ENCODE data around the gene AP3S2. TPM values are rescaled to one million over a fixed set of nuclear protein-coding genes. Genes with fewer than 3 reads are reported as not detected.
"Not testable (repeated sequence)": the region's sequence is repeated elsewhere in the genome, so short reads cannot be mapped to it uniquely, and the experiment has no call there.

AP3S2 gene
- total and polyA plus RNA-seq, 2 donors, result 12.2 to 30.3 TPM

- Histone ChIP-seq H3K4me3 (ENCODE audit: low read length in 2 of 2) (no peak overlapping the region), H3K4me1 (ENCODE audit: control insufficient read depth in 2 of 2, insufficient read depth in 2 of 2, low read length in 2 of 2) (no peaks in the 10 kb centered on the region), H3K27me3 (ENCODE audit: control insufficient read depth in 2 of 2, insufficient read depth in 1 of 2, low read length in 1 of 2) (no peaks in the 10 kb centered on the region), H3K36me3 (ENCODE audit: control insufficient read depth in 2 of 2, insufficient read depth in 2 of 2, low read length in 1 of 2) (peaks cover 11 to 23% of the 10 kb centered on the region in 2 donors), H3K9me3 (ENCODE audit: control insufficient read depth in 2 of 2, insufficient read depth in 1 of 2, low read length in 1 of 2) (no peaks in the 10 kb centered on the region), H3K27ac (ENCODE audit: low read depth in 1 of 2, low read length in 1 of 2) (no peak overlapping the region)
- WGBS, result 91% methylated on average over 2 of the region's 2 CpGs
- DNase-seq (ENCODE audit: low read depth in 6 of 9, low spot score in 9 of 9), result no peak
Observed at GRCh38 chr15:89860891-89861290, 32.9 kb downstream of the AP3S2 start.

GRCh38 chr15:89860431-89860830 lies 33.4 kb downstream of the AP3S2 start:
- no peak overlapping the region for H3K27ac ChIP-seq (ENCODE audit: low read depth in 1 of 2, low read length in 1 of 2)
- WGBS, result 87% methylated on average over 3 of the region's 3 CpGs

GRCh38 chr15:89858661-89859458 lies 34.9 kb downstream of the AP3S2 start:
- WGBS, result 99% methylated on average over 9 of the region's 9 CpGs

More at GRCh38 chr15:89860431-89860830, 33.4 kb downstream of the AP3S2 start:
- Histone ChIP-seq H3K4me3 (ENCODE audit: low read length in 2 of 2) (no peak overlapping the region), H3K36me3 (ENCODE audit: control insufficient read depth in 2 of 2, insufficient read depth in 2 of 2, low read length in 1 of 2) (peaks cover 9 to 22% of the 10 kb centered on the region in 2 donors), H3K9me3 (ENCODE audit: control insufficient read depth in 2 of 2, insufficient read depth in 1 of 2, low read length in 1 of 2) (no peaks in the 10 kb centered on the region), H3K4me1 (ENCODE audit: control insufficient read depth in 2 of 2, insufficient read depth in 2 of 2, low read length in 2 of 2) (no peaks in the 10 kb centered on the region), H3K27me3 (ENCODE audit: control insufficient read depth in 2 of 2, insufficient read depth in 1 of 2, low read length in 1 of 2) (no peaks in the 10 kb centered on the region)
- no peak for DNase-seq (ENCODE audit: low read depth in 6 of 9, low spot score in 9 of 9)

GRCh38 chr15:89857673-89858072 lies 36.1 kb downstream of the AP3S2 start:
- no peaks in the 10 kb centered on the region for H3K4me1 ChIP-seq (ENCODE audit: control insufficient read depth in 2 of 2, insufficient read depth in 2 of 2, low read length in 2 of 2)
- H3K27ac ChIP-seq (ENCODE audit: low read depth in 1 of 2, low read length in 1 of 2), result no peak overlapping the region
- no peak overlapping the region for H3K4me3 ChIP-seq (ENCODE audit: low read length in 2 of 2)
- no peaks in the 10 kb centered on the region for H3K27me3 ChIP-seq (ENCODE audit: control insufficient read depth in 2 of 2, insufficient read depth in 1 of 2, low read length in 1 of 2)
- 96% methylated on average over 3 of the region's 3 CpGs for WGBS
- no peaks in the 10 kb centered on the region for H3K9me3 ChIP-seq (ENCODE audit: control insufficient read depth in 2 of 2, insufficient read depth in 1 of 2, low read length in 1 of 2)
- peaks cover 6 to 19% of the 10 kb centered on the region in 2 donors for H3K36me3 ChIP-seq (ENCODE audit: control insufficient read depth in 2 of 2, insufficient read depth in 2 of 2, low read length in 1 of 2)
- no peak for DNase-seq (ENCODE audit: low read depth in 6 of 9, low spot score in 9 of 9)

More at GRCh38 chr15:89858661-89859458, 34.9 kb downstream of the AP3S2 start:
- no peak for DNase-seq (ENCODE audit: low read depth in 6 of 9, low spot score in 9 of 9)
- Histone ChIP-seq H3K27ac (ENCODE audit: low read depth in 1 of 2, low read length in 1 of 2) (no peak overlapping the region), H3K4me3 (ENCODE audit: low read length in 2 of 2) (no peak overlapping the region), H3K36me3 (ENCODE audit: control insufficient read depth in 2 of 2, insufficient read depth in 2 of 2, low read length in 1 of 2) (peaks cover 6 to 19% of the 10 kb centered on the region in 2 donors), H3K4me1 (ENCODE audit: control insufficient read depth in 2 of 2, insufficient read depth in 2 of 2, low read length in 2 of 2) (no peaks in the 10 kb centered on the region), H3K27me3 (ENCODE audit: control insufficient read depth in 2 of 2, insufficient read depth in 1 of 2, low read length in 1 of 2) (no peaks in the 10 kb centered on the region), H3K9me3 (ENCODE audit: control insufficient read depth in 2 of 2, insufficient read depth in 1 of 2, low read length in 1 of 2) (no peaks in the 10 kb centered on the region)

- H3K4me1 ChIP-seq (ENCODE audit: control insufficient read depth in 2 of 2, insufficient read depth in 2 of 2, low read length in 2 of 2), result no peaks in the 10 kb centered on the region
- WGBS, result 98% methylated on average over 3 of the region's 3 CpGs
- peaks cover 6 to 15% of the 10 kb centered on the region in 2 donors for H3K36me3 ChIP-seq (ENCODE audit: control insufficient read depth in 2 of 2, insufficient read depth in 2 of 2, low read length in 1 of 2)
- no peak overlapping the region for H3K4me3 ChIP-seq (ENCODE audit: low read length in 2 of 2)
- no peak overlapping the region for H3K27ac ChIP-seq (ENCODE audit: low read depth in 1 of 2, low read length in 1 of 2)
- H3K9me3 ChIP-seq (ENCODE audit: control insufficient read depth in 2 of 2, insufficient read depth in 1 of 2, low read length in 1 of 2), result no peaks in the 10 kb centered on the region
- DNase-seq (ENCODE audit: low read depth in 6 of 9, low spot score in 9 of 9), result no peak
- no peaks in the 10 kb centered on the region for H3K27me3 ChIP-seq (ENCODE audit: control insufficient read depth in 2 of 2, insufficient read depth in 1 of 2, low read length in 1 of 2)
Observed at GRCh38 chr15:89855948-89856347, 37.8 kb downstream of the AP3S2 start.

GRCh38 chr15:89854863-89855262 lies 38.9 kb downstream of the AP3S2 start:
- DNase-seq (ENCODE audit: low read depth in 6 of 9, low spot score in 9 of 9); H3K27ac ChIP-seq (ENCODE audit: low read depth in 1 of 2, low read length in 1 of 2); H3K4me3 ChIP-seq (ENCODE audit: low read length in 2 of 2); H3K4me1 ChIP-seq (ENCODE audit: control insufficient read depth in 2 of 2, insufficient read depth in 2 of 2, low read length in 2 of 2); H3K9me3 ChIP-seq (ENCODE audit: control insufficient read depth in 2 of 2, insufficient read depth in 1 of 2, low read length in 1 of 2); H3K27me3 ChIP-seq (ENCODE audit: control insufficient read depth in 2 of 2, insufficient read depth in 1 of 2, low read length in 1 of 2): not testable (repeated sequence)
- H3K36me3 ChIP-seq (ENCODE audit: control insufficient read depth in 2 of 2, insufficient read depth in 2 of 2, low read length in 1 of 2), result peaks cover 6 to 14% of the 10 kb centered on the region in 2 donors
- 96% methylated on average over 8 of the region's 17 CpGs for WGBS

GRCh38 chr15:89852342-89852995 lies 41.3 kb downstream of the AP3S2 start:
- Histone ChIP-seq H3K36me3 (ENCODE audit: control insufficient read depth in 2 of 2, insufficient read depth in 2 of 2, low read length in 1 of 2) (peaks cover 4 to 11% of the 10 kb centered on the region in 2 donors), H3K27ac (ENCODE audit: low read depth in 1 of 2, low read length in 1 of 2) (no peak overlapping the region), H3K4me3 (ENCODE audit: low read length in 2 of 2) (no peak overlapping the region), H3K4me1 (ENCODE audit: control insufficient read depth in 2 of 2, insufficient read depth in 2 of 2, low read length in 2 of 2) (no peaks in the 10 kb centered on the region), H3K27me3 (ENCODE audit: control insufficient read depth in 2 of 2, insufficient read depth in 1 of 2, low read length in 1 of 2) (no peaks in the 10 kb centered on the region), H3K9me3 (ENCODE audit: control insufficient read depth in 2 of 2, insufficient read depth in 1 of 2, low read length in 1 of 2) (no peaks in the 10 kb centered on the region)
- DNase-seq (ENCODE audit: low read depth in 6 of 9, low spot score in 9 of 9), result no peak
- 98% methylated on average over 3 of the region's 3 CpGs for WGBS

- Histone ChIP-seq H3K27ac (ENCODE audit: low read depth in 1 of 2, low read length in 1 of 2) (no peak overlapping the region), H3K4me3 (ENCODE audit: low read length in 2 of 2) (no peak overlapping the region), H3K4me1 (ENCODE audit: control insufficient read depth in 2 of 2, insufficient read depth in 2 of 2, low read length in 2 of 2) (no peaks in the 10 kb centered on the region), H3K36me3 (ENCODE audit: control insufficient read depth in 2 of 2, insufficient read depth in 2 of 2, low read length in 1 of 2) (peaks cover 10 to 11% of the 10 kb centered on the region in 2 donors), H3K9me3 (ENCODE audit: control insufficient read depth in 2 of 2, insufficient read depth in 1 of 2, low read length in 1 of 2) (no peaks in the 10 kb centered on the region), H3K27me3 (ENCODE audit: control insufficient read depth in 2 of 2, insufficient read depth in 1 of 2, low read length in 1 of 2) (no peaks in the 10 kb centered on the region)
- DNase-seq (ENCODE audit: low read depth in 6 of 9, low spot score in 9 of 9), result no peak
- WGBS, result 90% methylated on average over 5 of the region's 5 CpGs
Observed at GRCh38 chr15:89851673-89852341, 42.0 kb downstream of the AP3S2 start.

- no peaks in the 10 kb centered on the region for H3K9me3 ChIP-seq (ENCODE audit: control insufficient read depth in 2 of 2, insufficient read depth in 1 of 2, low read length in 1 of 2)
- H3K36me3 ChIP-seq (ENCODE audit: control insufficient read depth in 2 of 2, insufficient read depth in 2 of 2, low read length in 1 of 2), result peaks cover 14% of the 10 kb centered on the region in 2 donors
- WGBS, result 97% methylated on average over 2 of the region's 2 CpGs
- DNase-seq (ENCODE audit: low read depth in 6 of 9, low spot score in 9 of 9), result no peak
- no peaks in the 10 kb centered on the region for H3K27me3 ChIP-seq (ENCODE audit: control insufficient read depth in 2 of 2, insufficient read depth in 1 of 2, low read length in 1 of 2)
- no peaks in the 10 kb centered on the region for H3K4me1 ChIP-seq (ENCODE audit: control insufficient read depth in 2 of 2, insufficient read depth in 2 of 2, low read length in 2 of 2)
- H3K27ac ChIP-seq (ENCODE audit: low read depth in 1 of 2, low read length in 1 of 2), result no peak overlapping the region
- H3K4me3 ChIP-seq (ENCODE audit: low read length in 2 of 2), result no peak overlapping the region
Observed at GRCh38 chr15:89848970-89849292, 44.9 kb downstream of the AP3S2 start.

All from thymus (tissue), 11 donors.